ENCODE measurements around the gene REM1.

REM1 gene

DNA sequence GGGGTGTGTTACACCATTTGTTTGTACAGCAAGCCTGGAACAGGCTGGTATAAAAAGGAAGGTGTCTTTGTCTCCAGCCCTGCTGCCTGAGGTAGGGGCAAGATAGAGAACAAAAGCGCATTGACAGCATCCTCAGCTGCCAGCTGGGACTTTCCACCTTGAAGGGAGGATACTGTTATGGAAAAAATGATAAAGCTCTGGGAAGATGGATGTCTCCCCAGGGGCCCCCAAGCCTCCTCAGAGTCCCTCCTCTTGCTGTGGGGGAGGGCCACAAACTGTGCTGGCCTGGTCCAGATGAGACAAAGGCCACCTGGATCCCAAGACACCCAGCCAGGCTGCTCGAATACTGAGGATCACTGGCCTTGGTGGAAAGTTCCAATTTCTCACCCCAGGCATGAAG is 13.0 kb downstream of the REM1 start:
- no peak for DNase-seq (ENCODE audit: low spot score)
- TF ChIP-seq, protein P1, sequence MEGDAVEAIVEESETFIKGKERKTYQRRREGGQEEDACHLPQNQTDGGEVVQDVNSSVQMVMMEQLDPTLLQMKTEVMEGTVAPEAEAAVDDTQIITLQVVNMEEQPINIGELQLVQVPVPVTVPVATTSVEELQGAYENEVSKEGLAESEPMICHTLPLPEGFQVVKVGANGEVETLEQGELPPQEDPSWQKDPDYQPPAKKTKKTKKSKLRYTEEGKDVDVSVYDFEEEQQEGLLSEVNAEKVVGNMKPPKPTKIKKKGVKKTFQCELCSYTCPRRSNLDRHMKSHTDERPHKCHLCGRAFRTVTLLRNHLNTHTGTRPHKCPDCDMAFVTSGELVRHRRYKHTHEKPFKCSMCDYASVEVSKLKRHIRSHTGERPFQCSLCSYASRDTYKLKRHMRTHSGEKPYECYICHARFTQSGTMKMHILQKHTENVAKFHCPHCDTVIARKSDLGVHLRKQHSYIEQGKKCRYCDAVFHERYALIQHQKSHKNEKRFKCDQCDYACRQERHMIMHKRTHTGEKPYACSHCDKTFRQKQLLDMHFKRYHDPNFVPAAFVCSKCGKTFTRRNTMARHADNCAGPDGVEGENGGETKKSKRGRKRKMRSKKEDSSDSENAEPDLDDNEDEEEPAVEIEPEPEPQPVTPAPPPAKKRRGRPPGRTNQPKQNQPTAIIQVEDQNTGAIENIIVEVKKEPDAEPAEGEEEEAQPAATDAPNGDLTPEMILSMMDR (conservative IDR thresholded peaks at IDR 0.05; ENCODE audit: low read depth): no peak
- CTCF ChIA-PET: interaction anchor here (1.8 to 2.2 kb wide), 2 partner anchors 15 to 28 kb away, joined by 7 to 14 read pairs; no protein-coding TSS in a partner anchor
- no peak overlapping the region for H3K27ac ChIP-seq
- POLR2A ChIA-PET (ENCODE audit: low non-redundant PET): no interaction called here

DNA sequence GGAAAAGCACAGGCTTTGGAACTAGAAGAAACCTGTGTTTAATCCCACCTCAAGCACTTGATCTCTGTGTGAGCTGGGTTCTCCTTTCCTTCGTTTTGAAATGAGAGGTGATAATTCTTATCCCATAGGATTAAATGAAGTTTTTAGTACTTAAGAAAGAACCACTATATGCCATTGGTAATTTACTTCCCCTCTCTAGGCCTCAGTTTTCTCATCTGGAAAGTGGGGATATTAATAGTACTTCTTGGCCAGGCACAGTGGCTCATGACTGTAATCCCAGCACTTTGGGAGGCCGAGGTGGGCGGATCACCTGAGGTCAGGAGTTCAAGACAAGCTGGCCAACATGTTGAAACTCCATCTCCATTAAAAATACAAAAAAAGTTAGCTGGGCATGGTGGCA is 14.1 kb downstream of the REM1 start:
- TF ChIP-seq, protein P1 (conservative IDR thresholded peaks at IDR 0.05; ENCODE audit: low read depth): no peak
- no peak overlapping the region for H3K27ac ChIP-seq
- ChIA-PET CTCF (interaction anchor here (1.8 to 2.2 kb wide), 2 partner anchors 14 to 29 kb away, joined by 7 to 14 read pairs; no protein-coding TSS in a partner anchor), POLR2A (ENCODE audit: low non-redundant PET) (no interaction called here)
- no peak for DNase-seq (ENCODE audit: low spot score)

DNA sequence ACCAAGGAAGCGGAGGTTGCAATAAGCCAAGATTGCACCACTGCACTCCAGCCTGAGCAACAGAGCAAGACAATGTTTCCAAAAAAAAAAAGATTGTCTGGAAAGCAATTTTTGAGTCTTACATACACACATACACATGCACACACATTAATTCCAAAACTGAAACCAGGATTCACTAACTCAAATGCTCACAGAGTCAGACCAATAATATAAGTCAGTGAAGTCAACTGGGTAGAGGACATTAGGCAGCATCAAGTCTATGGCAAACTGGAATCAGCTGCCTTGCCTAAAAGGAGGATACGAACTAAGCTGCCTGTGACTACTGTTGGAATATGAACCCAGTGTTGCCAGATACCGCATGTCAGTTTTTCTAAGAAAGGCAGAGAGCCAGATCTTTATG is 15.7 kb downstream of the REM1 start:
- no peak for DNase-seq (ENCODE audit: low spot score)
- ChIA-PET CTCF (interaction anchor here (0.6 to 0.9 kb wide), 4 partner anchors 11 to 1957 kb away, joined by 3 to 6 read pairs (median 3); partner anchors contain the start of gene HM13), POLR2A (ENCODE audit: low non-redundant PET) (no interaction called here)
- TF ChIP-seq, protein P1 (conservative IDR thresholded peaks at IDR 0.05; ENCODE audit: low read depth): no peak
- no peak overlapping the region for H3K27ac ChIP-seq

DNA sequence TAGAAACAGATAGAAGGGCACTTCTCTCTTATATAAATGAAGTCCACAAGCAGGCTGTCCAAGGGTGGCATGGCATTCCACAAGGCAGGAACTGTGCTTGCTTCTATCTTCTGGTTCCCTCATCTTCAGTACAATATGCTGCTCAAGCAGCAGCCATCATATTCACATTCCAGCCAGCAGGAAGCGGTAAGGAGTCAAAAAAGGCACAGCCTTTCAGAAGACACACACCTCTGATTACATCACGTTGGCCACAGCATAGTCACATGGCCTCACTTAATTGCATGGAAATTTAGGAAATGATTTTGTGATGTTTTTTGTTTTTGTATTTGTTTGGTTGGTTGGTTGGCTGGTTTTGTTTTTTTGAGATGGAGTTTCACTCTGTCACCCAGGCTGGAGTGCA is 19.0 kb downstream of the REM1 start:
- CTCF ChIA-PET: interaction anchor here (0.6 to 0.8 kb wide), 2 partner anchors 9 kb away, joined by 4 read pairs; no protein-coding TSS in a partner anchor

DNA sequence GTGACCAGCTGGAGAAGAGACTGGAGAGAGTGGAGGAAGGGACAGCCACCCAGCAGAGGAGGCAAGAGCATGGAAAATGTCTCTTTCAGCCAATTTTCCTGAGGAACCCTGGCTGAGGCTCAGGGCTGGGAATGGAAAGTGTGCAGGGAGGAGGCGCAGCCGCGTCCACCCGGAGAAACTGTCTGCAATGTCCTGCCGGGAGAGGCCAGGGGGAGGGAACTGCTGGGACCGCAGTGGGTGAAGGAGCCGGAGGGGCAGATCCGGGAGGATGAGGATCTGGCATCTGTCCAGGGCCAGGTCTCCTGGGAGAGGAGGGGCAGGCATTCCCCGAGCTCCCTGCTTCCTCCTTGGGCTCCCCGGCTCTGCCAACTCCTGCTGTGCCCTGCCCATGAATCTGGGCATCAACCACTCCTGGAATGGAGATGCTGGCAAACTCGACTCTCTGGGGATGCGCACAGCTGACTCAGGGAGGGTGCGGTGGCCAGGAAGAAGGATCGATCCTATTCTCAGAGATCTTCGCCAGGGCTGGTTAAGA is 21.7 kb downstream of the REM1 start:
- no peak for DNase-seq (ENCODE audit: low spot score)
- H3K27ac ChIP-seq: no peak overlapping the region
- CTCF ChIA-PET: interaction anchor here (0.6 to 1.1 kb wide), 2 partner anchors 24 to 92 kb away, joined by 3 to 5 read pairs; no protein-coding TSS in a partner anchor
- POLR2A ChIA-PET (ENCODE audit: low non-redundant PET): no interaction called here
- TF ChIP-seq, protein P1 (conservative IDR thresholded peaks at IDR 0.05; ENCODE audit: low read depth): no peak

More for the DNA sequence above, 19.0 kb downstream of the REM1 start:
- POLR2A ChIA-PET (ENCODE audit: low non-redundant PET): no interaction called here
- TF ChIP-seq, protein P1 (conservative IDR thresholded peaks at IDR 0.05; ENCODE audit: low read depth): no peak; the same call in 1 of the 2 replicates
- H3K27ac ChIP-seq: no peak overlapping the region
- DNase-seq (ENCODE audit: low spot score): peak; percentile 55

DNA sequence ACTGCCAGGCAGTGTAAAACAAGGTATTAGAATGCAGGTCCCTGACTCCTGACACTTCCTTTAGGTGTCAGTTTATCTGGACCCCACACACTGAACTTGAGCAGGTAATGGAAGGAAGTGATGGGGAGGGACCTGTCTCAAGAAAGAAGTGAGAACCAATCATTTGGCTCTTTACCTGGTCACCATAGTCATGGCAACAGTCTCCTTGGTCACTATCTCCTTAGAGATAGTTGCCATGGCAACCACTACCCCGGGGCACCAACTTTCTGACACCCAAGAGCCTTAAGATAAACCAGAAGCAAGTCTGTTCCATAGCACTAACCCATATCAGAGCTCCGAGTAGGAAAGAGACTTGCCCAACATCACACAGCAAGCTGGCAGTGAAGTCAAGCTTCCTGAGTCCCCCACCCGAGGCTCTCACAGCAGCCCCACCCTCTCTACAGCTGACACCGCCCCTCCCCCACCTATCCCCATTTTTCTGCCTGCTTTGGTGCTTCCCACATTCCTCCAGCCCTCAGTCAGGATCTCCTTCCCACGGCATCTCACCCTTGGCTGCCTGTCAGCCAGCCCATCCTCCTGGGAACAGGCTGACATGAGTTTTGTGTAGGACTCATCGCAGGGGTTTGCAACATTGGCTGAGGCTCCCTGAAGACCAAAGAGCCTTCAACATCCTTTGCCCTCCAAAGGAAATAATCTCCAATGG is 22.9 kb downstream of the REM1 start:
- no peak overlapping the region for H3K27ac ChIP-seq
- ChIA-PET CTCF (no interaction called here), POLR2A (ENCODE audit: low non-redundant PET) (no interaction called here)
- TF ChIP-seq, protein P1 (conservative IDR thresholded peaks at IDR 0.05; ENCODE audit: low read depth): no peak
- no peak for DNase-seq (ENCODE audit: low spot score)
